GM12891 (cell line): ENCODE results near the gene NECAB3.

Experiments
- DNase-seq: peaks from one replicate; pipeline ENCODE4 v3.0.0; 2011; ENCODE audit warnings: low spot score; ENCODE audit not compliant: insufficient read length
- FAIRE-seq: peaks from 2 replicates; lab custom pipeline; 2011; peaks lifted over from hg19 to GRCh38; lab: Jason Lieb, UNC
- PAX5 ChIP-seq: IDR thresholded peaks from 2 replicates; pipeline ENCODE4 v1.6.1; 2011; ENCODE audit warnings: low read length, moderate library complexity, mild to moderate bottlenecking; ENCODE audit not compliant: insufficient read depth, severe bottlenecking
- POLR2A ChIP-seq: IDR thresholded peaks from 2 replicates; pipeline ENCODE4 v1.6.1; 2011; ENCODE audit warnings: low read depth, low read length, control low read depth
- POLR2AphosphoS5 ChIP-seq: IDR thresholded peaks from 2 replicates; pipeline ENCODE4 v1.6.1; 2011; ENCODE audit warnings: low read depth, low read length, control low read depth
- POU2F2 ChIP-seq: IDR thresholded peaks from 2 replicates; pipeline ENCODE4 v1.6.1; 2011; ENCODE audit warnings: low read depth, mild to moderate bottlenecking, control low read depth, low read length, moderate library complexity
- SPI1 ChIP-seq: IDR thresholded peaks from 2 replicates; pipeline ENCODE4 v1.6.1; 2011; ENCODE audit warnings: low read depth, low read length, control low read depth
- TAF1 ChIP-seq: IDR thresholded peaks from 2 replicates; pipeline ENCODE4 v1.6.1; 2011; ENCODE audit warnings: low read depth, low read length, control low read depth

The NECAB3 gene

DNA sequence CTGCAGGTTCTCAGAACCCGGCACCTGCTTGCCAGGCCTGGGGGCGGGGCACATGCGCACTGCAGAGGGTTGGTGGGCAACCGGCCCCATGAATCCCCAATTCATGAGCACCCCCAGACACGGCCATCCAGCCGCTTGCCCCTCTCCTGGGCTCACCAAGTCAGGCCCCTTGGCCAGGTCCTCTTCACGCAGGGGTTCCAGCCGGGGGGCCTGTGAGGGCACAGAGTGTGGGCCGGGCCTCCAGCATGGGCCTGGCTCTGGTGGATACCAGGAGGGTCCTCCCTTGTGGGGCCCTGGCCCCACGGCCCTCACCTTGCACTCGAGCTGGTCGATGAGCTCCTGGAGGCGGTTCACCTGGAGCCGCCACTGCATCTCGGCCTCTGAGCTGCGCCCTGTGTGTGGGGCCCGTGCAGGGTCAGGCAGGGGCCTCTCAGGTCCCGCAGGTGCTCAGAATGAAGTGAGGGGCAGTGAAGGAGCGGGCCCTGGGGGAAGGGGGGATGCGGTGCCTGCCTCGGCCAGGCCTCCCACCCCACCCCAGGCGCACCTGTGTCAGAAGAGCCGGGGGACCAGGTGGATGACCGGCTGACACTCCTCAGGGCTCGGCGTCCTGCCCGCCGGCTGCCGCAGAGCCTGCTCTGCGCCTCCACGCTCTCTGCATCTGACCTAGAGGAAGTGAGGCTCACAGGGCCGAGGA is 14.7 kb downstream of the NECAB3 start:
- DNase-seq (no peak), FAIRE-seq (no peak)
- no peak for TF ChIP-seq SPI1
- TF ChIP-seq TAF1 = no peak
- no peak for TF ChIP-seq POLR2AphosphoS5
- no peak for TF ChIP-seq PAX5
- no peak for TF ChIP-seq POU2F2

DNA sequence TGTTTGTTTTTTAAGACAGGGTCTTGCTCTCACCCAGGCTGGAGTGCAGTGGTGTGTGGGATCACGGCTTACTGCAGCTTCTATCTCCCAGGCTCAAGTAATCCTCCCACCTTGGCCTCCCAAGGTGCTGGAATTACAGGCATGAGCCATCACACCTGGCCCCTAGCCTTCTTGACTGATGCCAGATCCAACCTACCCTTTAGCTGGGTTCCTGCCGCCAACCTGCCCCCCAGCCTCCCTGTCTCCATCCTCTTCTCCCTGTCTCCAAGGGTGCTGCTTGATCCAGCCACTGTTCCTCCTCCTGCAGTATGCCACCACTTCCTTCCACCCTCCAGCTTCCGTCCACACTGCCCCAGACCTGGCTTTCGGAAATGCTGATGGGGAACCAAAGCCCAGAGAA is 15.3 kb downstream of the NECAB3 start:
- TF ChIP-seq POU2F2 = no peak
- no peak for DNase-seq
- FAIRE-seq = no peak

DNA sequence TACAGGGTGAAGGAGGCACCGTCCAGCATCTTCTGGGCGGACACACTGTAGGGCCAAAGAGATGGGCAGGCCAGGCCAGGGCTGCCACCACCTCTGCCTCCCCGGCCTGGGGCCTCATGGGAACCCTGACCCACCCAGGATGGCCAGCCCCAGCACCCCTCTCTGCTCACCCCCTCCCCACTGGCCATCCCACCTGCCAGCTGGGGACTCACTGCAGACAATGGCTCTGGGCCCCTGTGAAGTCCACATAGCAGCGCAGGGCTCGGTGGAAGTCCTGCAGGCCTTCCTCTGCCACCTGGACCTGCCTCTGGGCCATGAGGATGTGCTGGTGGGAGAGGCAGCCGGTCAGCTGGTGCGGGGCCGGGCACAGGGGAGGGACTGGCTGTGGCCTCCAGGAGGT is 15.7 kb downstream of the NECAB3 start:
- peak; percentile 6 for DNase-seq
- no peak for FAIRE-seq
- TF ChIP-seq PAX5 (no peak), SPI1 (no peak), POLR2AphosphoS5 (no peak), POLR2A (no peak), POU2F2 (no peak), TAF1 (no peak)

DNA sequence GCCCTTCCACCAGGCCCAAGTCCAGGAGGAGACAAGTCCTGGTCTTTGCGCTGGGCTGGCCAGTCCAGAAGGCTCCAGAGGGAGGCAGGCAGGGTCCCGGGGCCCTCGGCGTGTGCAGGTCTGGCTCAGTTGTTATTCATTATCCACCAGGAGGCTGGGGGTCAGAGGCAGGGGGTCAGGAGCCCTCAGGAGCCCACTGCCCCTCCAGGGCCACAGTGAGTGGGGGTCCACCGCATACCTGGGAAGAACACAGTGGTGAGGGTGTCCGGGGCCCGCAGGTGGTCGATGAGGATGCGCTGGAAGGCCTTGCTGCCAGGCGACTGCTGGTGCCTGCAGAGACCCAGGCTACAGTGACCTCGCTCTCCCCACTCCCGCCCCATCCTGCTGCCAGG is 16.5 kb downstream of the NECAB3 start:
- FAIRE-seq (no peak), DNase-seq (no peak)
- TF ChIP-seq SPI1 (no peak), POLR2A (no peak), PAX5 (no peak), POLR2AphosphoS5 (no peak), TAF1 (no peak), POU2F2 (no peak)

DNA sequence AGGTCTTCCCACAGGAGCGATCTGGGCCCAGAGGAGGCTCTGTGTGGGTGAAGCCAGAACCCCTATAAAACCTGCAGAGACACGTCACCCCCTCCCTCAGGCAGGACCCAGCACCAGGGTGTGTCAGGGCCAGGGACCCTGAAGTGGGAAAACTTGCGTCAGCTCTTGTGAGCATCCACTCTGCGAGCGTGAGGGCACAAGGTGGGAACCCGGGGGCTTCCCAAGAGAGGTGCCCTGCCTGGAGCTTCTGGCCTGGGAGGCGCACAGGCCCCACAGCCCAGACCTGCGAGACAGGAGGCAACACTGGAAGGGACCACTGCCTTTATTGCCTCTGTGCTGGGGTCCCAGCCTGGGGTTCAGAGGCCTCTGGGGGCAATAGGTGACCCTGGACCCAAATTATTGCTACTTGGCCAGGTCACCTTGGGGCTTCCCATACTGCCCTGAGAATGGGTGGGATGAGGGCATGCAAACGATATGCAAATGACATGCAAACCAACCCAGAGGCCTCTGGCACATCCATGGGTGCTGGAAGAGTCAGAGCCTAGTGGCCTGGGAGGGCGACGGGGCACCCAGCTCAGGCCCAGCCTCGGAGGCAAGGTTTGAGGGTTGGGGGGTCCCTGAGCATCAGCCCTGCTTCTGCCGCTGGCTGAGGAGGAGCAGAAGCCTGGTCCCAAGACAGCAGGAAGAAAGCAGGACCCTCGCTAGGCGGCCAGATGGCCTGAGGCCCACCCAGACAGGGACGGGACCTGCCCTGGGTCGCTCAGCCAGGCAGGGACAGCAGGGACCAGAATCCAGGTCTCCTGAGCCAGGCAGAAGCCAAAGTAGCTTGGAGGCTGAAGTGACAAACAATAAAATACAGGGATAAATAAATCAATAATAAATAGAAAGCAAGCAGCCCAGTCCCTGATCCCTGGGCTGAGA is 17.2 kb downstream of the NECAB3 start:
- no peak for TF ChIP-seq POLR2A
- no peak for TF ChIP-seq SPI1
- TF ChIP-seq PAX5 = no peak
- TF ChIP-seq POLR2AphosphoS5 = no peak
- TF ChIP-seq POU2F2 = peak; percentile 48; the same call in 1 of the 2 replicates
- DNase-seq (no peak), FAIRE-seq (no peak)

DNA sequence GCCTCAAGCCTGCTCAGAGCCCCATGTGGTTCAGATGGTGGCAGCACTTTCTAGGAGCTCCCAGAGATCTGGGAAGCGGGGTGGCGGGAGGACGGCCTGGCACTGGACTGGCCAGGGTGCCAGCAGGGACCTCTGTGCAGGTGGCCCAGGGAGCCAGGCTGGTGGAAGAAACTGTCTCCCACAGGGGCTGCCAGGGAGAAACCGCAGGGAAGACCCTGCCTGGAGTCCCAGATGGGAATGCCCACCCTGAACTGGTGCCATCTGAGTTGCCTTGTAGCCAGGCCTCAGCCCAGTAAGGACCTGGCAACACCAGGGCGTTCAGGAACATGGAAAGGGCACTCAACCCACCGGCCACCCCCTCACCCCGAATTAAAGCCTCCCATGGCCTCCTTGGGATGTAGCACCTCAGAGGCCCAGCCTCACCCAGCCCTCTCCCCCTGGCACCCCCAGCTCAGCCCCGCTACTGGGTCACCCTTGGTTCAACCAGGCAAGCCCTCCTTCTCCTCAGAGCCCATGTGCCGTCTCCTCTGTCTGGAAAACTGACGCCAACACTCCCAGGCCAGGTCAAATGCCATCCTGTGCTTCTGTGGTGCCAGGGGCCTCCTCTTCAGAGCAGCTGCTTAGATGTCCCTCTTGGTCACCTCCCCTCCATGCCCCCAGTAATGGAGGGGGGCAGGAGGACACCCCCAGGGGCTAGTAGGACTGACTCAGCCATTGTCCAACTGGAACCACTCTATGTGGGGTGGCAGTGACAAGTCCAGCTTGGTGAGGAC is 18.0 kb downstream of the NECAB3 start:
- TF ChIP-seq PAX5 (no peak), POLR2A (no peak), TAF1 (no peak), SPI1 (no peak), POU2F2 (no peak), POLR2AphosphoS5 (no peak)
- FAIRE-seq = no peak
- no peak for DNase-seq

DNA sequence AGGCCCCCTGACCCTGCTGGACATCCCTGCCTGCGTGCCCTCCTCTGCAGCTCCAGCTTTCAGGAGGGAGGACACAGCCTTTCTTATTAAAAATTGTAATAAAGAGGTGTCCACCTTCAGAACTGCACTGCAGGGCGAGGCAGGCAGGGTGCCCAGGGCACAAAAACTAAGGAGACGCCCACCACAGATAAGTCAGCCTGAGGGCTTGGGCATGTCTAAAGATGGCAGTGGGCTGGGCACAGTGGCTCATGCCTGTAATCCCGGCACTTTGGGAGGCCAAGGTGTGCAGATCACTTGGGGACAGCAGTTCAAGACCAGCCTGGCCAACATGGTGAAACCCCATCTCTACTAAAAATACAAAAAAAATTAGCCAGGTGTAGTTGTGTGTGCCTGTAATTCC is 19.1 kb downstream of the NECAB3 start:
- TF ChIP-seq POU2F2 = no peak
- TF ChIP-seq POLR2AphosphoS5 = no peak
- no peak for TF ChIP-seq TAF1
- TF ChIP-seq POLR2A = no peak
- TF ChIP-seq SPI1 = no peak
- TF ChIP-seq PAX5 = no peak
- DNase-seq = no peak
- FAIRE-seq = no peak

DNA sequence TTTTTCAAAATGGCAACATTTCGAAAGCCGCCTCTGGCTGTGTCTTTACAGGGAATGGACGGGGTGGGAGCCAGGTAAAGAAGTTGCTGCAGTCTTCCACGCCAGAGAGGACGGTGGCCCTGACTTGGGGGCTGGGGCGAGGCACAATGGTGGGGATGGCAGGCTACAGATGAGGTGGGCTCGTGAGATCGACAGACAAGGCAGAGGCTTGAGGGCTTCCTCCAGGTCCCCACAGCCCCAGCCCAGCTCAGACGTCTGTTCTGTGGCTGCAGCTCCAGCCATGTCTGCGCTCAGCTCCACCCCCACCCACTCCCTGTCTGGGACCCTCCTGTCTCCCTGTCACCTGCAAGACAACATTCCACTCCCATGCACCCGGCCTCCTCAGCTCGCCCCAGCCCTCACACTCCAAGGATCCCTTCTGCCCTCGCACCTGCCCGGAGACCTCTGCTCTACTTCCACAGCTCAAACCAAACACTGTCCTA is 19.5 kb downstream of the NECAB3 start:
- FAIRE-seq = no peak
- TF ChIP-seq POLR2A = no peak
- no peak for DNase-seq

DNA sequence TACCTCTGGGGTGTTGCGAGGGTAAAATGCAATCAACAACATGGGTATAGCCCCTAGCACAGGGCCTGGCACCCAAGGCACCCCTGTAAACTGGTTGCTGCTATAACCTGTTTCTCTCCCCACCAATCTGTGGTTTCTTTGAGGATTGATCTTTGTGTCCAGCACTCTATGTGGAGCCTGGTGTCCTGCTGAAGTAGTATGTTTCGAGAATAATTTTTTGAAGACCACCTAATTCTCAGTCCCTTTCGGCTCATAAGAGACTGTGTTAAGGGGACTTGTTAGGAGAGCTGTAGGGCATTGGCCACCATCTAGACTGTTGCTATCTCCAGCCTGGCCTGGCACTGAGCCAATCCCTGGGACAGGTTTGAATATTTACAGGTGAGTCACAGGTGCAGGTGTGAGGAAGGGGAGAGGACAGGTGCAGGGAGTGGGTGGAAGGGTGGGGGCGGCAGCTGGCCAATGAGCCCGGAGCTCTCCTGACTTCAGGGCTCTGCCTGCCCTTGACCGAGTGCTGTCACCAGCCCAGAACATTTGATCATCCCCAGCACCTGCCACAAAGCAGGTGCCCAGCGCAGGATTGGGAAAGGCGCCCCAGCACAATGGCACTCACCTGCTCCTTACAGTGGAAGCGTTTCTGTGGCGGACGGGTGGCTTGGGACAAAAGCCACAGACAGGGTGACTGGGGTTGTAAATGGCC is 20.2 kb downstream of the NECAB3 start:
- no peak for TF ChIP-seq POLR2A
- TF ChIP-seq PAX5 = no peak
- no peak for TF ChIP-seq POU2F2
- no peak for TF ChIP-seq POLR2AphosphoS5
- TF ChIP-seq SPI1 = no peak
- no peak for TF ChIP-seq TAF1
- FAIRE-seq (no peak), DNase-seq (no peak)
